GM23338 (cell line): ENCODE data around the gene PCYT2. TPM values are rescaled to one million over a fixed set of nuclear protein-coding genes. Genes with fewer than 3 reads are reported as not detected.

Experiments used
- ATAC-seq: fragments of 200-7000 bp; cut with Tn5 transposase; 3 replicates; pipeline ENCODE4 v1.9.1; 2020
- DNase-seq: peaks from one replicate; pipeline ENCODE4 v3.0.0-alpha.2; 2015; ENCODE audit warnings: low spot score
- H2AFZ ChIP-seq: fragments of 200-600 bp; sonication (generic); 2 replicates; pipeline ENCODE4 v1.8.0; 2016; ENCODE audit warnings: antibody characterized with exemption, mild to moderate bottlenecking, moderate library complexity
- H3F3A ChIP-seq: fragments of 200-600 bp; sonication (generic); replicated peaks from 2 replicates; pipeline ENCODE4 v1.8.0; 2017; ENCODE audit warnings: antibody characterized with exemption, mixed run types, low read depth
- H3K27ac ChIP-seq: fragments of 200-600 bp; sonication (generic); 2 replicates; pipeline ENCODE4 v1.6.1; 2016; ENCODE audit warnings: low read depth
- H3K27me3 ChIP-seq: fragments of 200-600 bp; sonication (generic); 2 replicates; pipeline ENCODE4 v1.8.0; 2016; ENCODE audit warnings: mild to moderate bottlenecking, mixed run types, moderate library complexity; ENCODE audit not compliant: insufficient read depth
- H3K36me3 ChIP-seq: fragments of 200-600 bp; sonication (generic); 2 replicates; pipeline ENCODE4 v1.8.0; 2016; ENCODE audit warnings: mild to moderate bottlenecking; ENCODE audit not compliant: insufficient read depth
- H3K4me1 ChIP-seq: fragments of 200-600 bp; sonication (generic); 2 replicates; pipeline ENCODE4 v1.8.0; 2016; ENCODE audit warnings: mild to moderate bottlenecking, moderate library complexity; ENCODE audit not compliant: insufficient read depth
- H3K4me2 ChIP-seq: fragments of 200-600 bp; sonication (generic); 2 replicates; pipeline ENCODE4 v1.7.1; 2017; ENCODE audit warnings: mixed run types
- H3K4me3 ChIP-seq: fragments of 200-600 bp; sonication (generic); 2 replicates; pipeline ENCODE4 v1.6.1; 2016; ENCODE audit warnings: mixed run types
- H3K79me2 ChIP-seq: fragments of 200-600 bp; sonication (generic); replicated peaks from 2 replicates; pipeline ENCODE4 v1.8.0; 2017; ENCODE audit warnings: mild to moderate bottlenecking; ENCODE audit not compliant: insufficient read depth
- H3K9me2 ChIP-seq: fragments of 200-600 bp; sonication (generic); 2 replicates; pipeline ENCODE4 v1.8.0; 2017; ENCODE audit not compliant: insufficient read depth
- H4K20me1 ChIP-seq: fragments of 200-600 bp; sonication (generic); replicated peaks from 2 replicates; pipeline ENCODE4 v1.8.0; 2017; ENCODE audit warnings: mild to moderate bottlenecking; ENCODE audit not compliant: insufficient read depth
- H3K27ac Mint-ChIP-seq: 2 replicates; pipeline ENCODE4 v1.8.0; 2020; ENCODE audit warnings: inconsistent platforms, mild to moderate bottlenecking, moderate library complexity, mixed read lengths
- H3K27me3 Mint-ChIP-seq: 3 replicates; pipeline ENCODE4 v1.8.0; 2022; ENCODE audit warnings: low read depth, mild to moderate bottlenecking, moderate library complexity, mixed read lengths, inconsistent platforms; ENCODE audit not compliant: insufficient read depth, poor library complexity
- H3K36me3 Mint-ChIP-seq: 3 replicates; pipeline ENCODE4 v1.8.0; 2021; ENCODE audit warnings: low read depth, mild to moderate bottlenecking, inconsistent platforms, moderate library complexity, mixed read lengths
- H3K4me1 Mint-ChIP-seq: 3 replicates; pipeline ENCODE4 v1.8.0; 2020; ENCODE audit warnings: mild to moderate bottlenecking, inconsistent platforms, mixed read lengths
- H3K4me3 Mint-ChIP-seq: 3 replicates; pipeline ENCODE4 v1.8.0; 2021; ENCODE audit warnings: moderate library complexity, mild to moderate bottlenecking, inconsistent platforms, mixed read lengths
- H3K9me3 Mint-ChIP-seq: 3 replicates; pipeline ENCODE4 v1.8.0; 2020; ENCODE audit warnings: moderate library complexity, mild to moderate bottlenecking, inconsistent platforms, mixed read lengths
- CREB1 ChIP-seq: fragments of 250-450 bp; sonication (Bioruptor Pico); IDR thresholded peaks from 2 replicates; pipeline ENCODE4 v1.5.0; 2020; ENCODE audit warnings: low read depth, mild to moderate bottlenecking, moderate library complexity
- EZH2 ChIP-seq: fragments of 200-600 bp; sonication (generic); IDR thresholded peaks from one replicate; pipeline ENCODE4 v1.8.0; 2017; ENCODE audit warnings: antibody characterized with exemption, mild to moderate bottlenecking, low read depth; ENCODE audit not compliant: unreplicated experiment
- EZH2phosphoT487 ChIP-seq: fragments of 200-600 bp; sonication (generic); IDR thresholded peaks from one replicate; pipeline ENCODE4 v1.8.1; 2018; ENCODE audit warnings: antibody characterized with exemption; ENCODE audit not compliant: unreplicated experiment
- JUNB ChIP-seq: IDR thresholded peaks from one replicate; pipeline ENCODE4 v1.6.1; 2016; ENCODE audit warnings: antibody characterized with exemption; ENCODE audit not compliant: unreplicated experiment
- NANOG ChIP-seq: IDR thresholded peaks from 2 replicates; pipeline ENCODE4 v1.6.1; 2016; ENCODE audit warnings: antibody characterized with exemption, borderline replicate concordance
- POLR2AphosphoS5 ChIP-seq: IDR thresholded peaks from 2 replicates; pipeline ENCODE4 v1.6.1; 2016; ENCODE audit warnings: antibody characterized with exemption, low read depth
- STAT1 ChIP-seq: IDR thresholded peaks from one replicate; pipeline ENCODE4 v1.6.1; 2016; ENCODE audit warnings: antibody characterized with exemption; ENCODE audit not compliant: unreplicated experiment
- ZNF114 ChIP-seq: fragments of 250-450 bp; sonication (Bioruptor Pico); IDR thresholded peaks from 2 replicates; pipeline ENCODE4 v1.5.0; 2020; ENCODE audit warnings: mild to moderate bottlenecking, moderate library complexity
- ZNF331 ChIP-seq: fragments of 250-450 bp; sonication (Bioruptor Pico); IDR thresholded peaks from 2 replicates; pipeline ENCODE4 v1.5.0; 2020; ENCODE audit warnings: low read depth, mild to moderate bottlenecking, moderate library complexity
- ZNF462 ChIP-seq: fragments of 250-450 bp; sonication (Bioruptor Pico); IDR thresholded peaks from 2 replicates; pipeline ENCODE4 v1.5.0; 2020; ENCODE audit warnings: mild to moderate bottlenecking, moderate library complexity
- polyA plus RNA-seq: library from polyadenylated mRNA; unstranded; fragments of >200 nt; fragmentation: Nextera tagmentation; extraction: Ambion mirVana; gene quantifications from 2 replicates; pipeline ENCODE4 v1.2.1, GENCODE V29; 2016
- total RNA-seq: library from RNA; depleted of rRNA; stranded (reverse); fragments of >200 nt; shearing (Covaris generic); gene quantifications from 2 replicates; pipeline ENCODE4 v1.2.3, GENCODE V29; 2014
- TF ChIP-seq, protein P1 (sequence below): IDR thresholded peaks from 2 replicates; pipeline ENCODE4 v1.6.1; 2016; ENCODE audit warnings: antibody characterized with exemption
- TF ChIP-seq, protein P2 (sequence below): IDR thresholded peaks from one replicate; pipeline ENCODE4 v1.6.1; 2018; ENCODE audit warnings: antibody characterized with exemption; ENCODE audit not compliant: unreplicated experiment
- TF ChIP-seq, protein P3 (sequence below), 2 experiments: fragments of 200-600 bp in 1 of 2; sonication (generic) in 1 of 2; conservative IDR thresholded peaks; 2 replicates each; pipeline versions ENCODE4 v1.5.1 to v1.6.1; 2016 to 2017; ENCODE audit warnings: antibody characterized with exemption in 2 of 2, low read depth in 2 of 2, mild to moderate bottlenecking in 2 of 2, moderate library complexity in 1 of 2

Gene PCYT2
- total and polyA plus RNA-seq, 2 experiments from 2014 or later, result 51.6 to 82.9 TPM

- DNase-seq (peak; percentile 40), ATAC-seq (peak; percentile 2; the same call in 2 of the 3 replicates)
- peaks cover 9% of the 10 kb centered on the region for H4K20me1 ChIP-seq
- peaks cover 7% of the 10 kb centered on the region for H3K79me2 ChIP-seq
- Mint-ChIP-seq H3K9me3 (no peaks in the 10 kb centered on the region), H3K27ac (no peak overlapping the region), H3K36me3 (peaks cover 25% of the 10 kb centered on the region), H3K27me3 (peaks cover 11% of the 10 kb centered on the region), H3K4me3 (peak overlapping the region; percentile 87), H3K4me1 (peaks cover 3% of the 10 kb centered on the region; the same call in 1 of the 3 replicates)
- H2AFZ ChIP-seq, result no peak overlapping the region
- peaks cover 6% of the 10 kb centered on the region for H3K4me1 ChIP-seq
- H3K36me3 ChIP-seq, result peaks cover 6% of the 10 kb centered on the region; the same call in 1 of the 2 replicates
- no peaks in the 10 kb centered on the region for H3K9me2 ChIP-seq
- H3F3A ChIP-seq, result peaks cover 22% of the 10 kb centered on the region
- TF ChIP-seq STAT1 (no peak), ZNF331 (CRISPR knock-in tag) (no peak), JUNB (no peak), EZH2 (no peak), ZNF462 (CRISPR knock-in tag) (no peak), EZH2phosphoT487 (no peak), CREB1 (CRISPR knock-in tag) (no peak), ZNF114 (CRISPR knock-in tag) (no peak), NANOG (no peak), POLR2AphosphoS5 (no peak)
- TF ChIP-seq, protein P1, sequence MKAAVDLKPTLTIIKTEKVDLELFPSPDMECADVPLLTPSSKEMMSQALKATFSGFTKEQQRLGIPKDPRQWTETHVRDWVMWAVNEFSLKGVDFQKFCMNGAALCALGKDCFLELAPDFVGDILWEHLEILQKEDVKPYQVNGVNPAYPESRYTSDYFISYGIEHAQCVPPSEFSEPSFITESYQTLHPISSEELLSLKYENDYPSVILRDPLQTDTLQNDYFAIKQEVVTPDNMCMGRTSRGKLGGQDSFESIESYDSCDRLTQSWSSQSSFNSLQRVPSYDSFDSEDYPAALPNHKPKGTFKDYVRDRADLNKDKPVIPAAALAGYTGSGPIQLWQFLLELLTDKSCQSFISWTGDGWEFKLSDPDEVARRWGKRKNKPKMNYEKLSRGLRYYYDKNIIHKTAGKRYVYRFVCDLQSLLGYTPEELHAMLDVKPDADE, result no peak
- TF ChIP-seq, protein P2, sequence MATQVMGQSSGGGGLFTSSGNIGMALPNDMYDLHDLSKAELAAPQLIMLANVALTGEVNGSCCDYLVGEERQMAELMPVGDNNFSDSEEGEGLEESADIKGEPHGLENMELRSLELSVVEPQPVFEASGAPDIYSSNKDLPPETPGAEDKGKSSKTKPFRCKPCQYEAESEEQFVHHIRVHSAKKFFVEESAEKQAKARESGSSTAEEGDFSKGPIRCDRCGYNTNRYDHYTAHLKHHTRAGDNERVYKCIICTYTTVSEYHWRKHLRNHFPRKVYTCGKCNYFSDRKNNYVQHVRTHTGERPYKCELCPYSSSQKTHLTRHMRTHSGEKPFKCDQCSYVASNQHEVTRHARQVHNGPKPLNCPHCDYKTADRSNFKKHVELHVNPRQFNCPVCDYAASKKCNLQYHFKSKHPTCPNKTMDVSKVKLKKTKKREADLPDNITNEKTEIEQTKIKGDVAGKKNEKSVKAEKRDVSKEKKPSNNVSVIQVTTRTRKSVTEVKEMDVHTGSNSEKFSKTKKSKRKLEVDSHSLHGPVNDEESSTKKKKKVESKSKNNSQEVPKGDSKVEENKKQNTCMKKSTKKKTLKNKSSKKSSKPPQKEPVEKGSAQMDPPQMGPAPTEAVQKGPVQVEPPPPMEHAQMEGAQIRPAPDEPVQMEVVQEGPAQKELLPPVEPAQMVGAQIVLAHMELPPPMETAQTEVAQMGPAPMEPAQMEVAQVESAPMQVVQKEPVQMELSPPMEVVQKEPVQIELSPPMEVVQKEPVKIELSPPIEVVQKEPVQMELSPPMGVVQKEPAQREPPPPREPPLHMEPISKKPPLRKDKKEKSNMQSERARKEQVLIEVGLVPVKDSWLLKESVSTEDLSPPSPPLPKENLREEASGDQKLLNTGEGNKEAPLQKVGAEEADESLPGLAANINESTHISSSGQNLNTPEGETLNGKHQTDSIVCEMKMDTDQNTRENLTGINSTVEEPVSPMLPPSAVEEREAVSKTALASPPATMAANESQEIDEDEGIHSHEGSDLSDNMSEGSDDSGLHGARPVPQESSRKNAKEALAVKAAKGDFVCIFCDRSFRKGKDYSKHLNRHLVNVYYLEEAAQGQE, result no peak
- TF ChIP-seq, protein P3, sequence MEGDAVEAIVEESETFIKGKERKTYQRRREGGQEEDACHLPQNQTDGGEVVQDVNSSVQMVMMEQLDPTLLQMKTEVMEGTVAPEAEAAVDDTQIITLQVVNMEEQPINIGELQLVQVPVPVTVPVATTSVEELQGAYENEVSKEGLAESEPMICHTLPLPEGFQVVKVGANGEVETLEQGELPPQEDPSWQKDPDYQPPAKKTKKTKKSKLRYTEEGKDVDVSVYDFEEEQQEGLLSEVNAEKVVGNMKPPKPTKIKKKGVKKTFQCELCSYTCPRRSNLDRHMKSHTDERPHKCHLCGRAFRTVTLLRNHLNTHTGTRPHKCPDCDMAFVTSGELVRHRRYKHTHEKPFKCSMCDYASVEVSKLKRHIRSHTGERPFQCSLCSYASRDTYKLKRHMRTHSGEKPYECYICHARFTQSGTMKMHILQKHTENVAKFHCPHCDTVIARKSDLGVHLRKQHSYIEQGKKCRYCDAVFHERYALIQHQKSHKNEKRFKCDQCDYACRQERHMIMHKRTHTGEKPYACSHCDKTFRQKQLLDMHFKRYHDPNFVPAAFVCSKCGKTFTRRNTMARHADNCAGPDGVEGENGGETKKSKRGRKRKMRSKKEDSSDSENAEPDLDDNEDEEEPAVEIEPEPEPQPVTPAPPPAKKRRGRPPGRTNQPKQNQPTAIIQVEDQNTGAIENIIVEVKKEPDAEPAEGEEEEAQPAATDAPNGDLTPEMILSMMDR (conservative IDR thresholded peaks at IDR 0.05; ENCODE audit: low read depth in 2 of 2), result no peak
- no peaks in the 10 kb centered on the region for H3K27me3 ChIP-seq
- peak overlapping the region; percentile 87 for H3K4me2 ChIP-seq
- no peak overlapping the region for H3K27ac ChIP-seq
- H3K4me3 ChIP-seq, result peak overlapping the region; percentile 93
These were observed 996 bp downstream of the PCYT2 start for GRCh38 chr17:81909966-81910839.
